HepG2 (cell line): Measurements from ENCODE around the gene CARD19. TPM values are rescaled to one million over a fixed set of nuclear protein-coding genes. Genes with fewer than 3 reads are reported as not detected.

Experiments
- ATAC-seq: fragments of 200-7000 bp; cut with Tn5 transposase; 3 replicates; pipeline ENCODE4 v1.9.1; 2020; ENCODE audit warnings: mild to moderate bottlenecking, moderate library complexity
- BruUV-seq: library from RNA; stranded (reverse); fragments of 400-500 nt; replicated peaks from 2 replicates; lab custom pipeline; 2021; lab: Mats Ljungman, UMichigan
- CTCF ChIA-PET: fragments of 300-600 bp; formaldehyde crosslinking; extraction: SDS; loops from one replicate; lab custom pipeline; 2021; ENCODE audit warnings: low total read pairs, inconsistent platforms, low intra/inter-chr PET ratio; lab: Yijun Ruan, JAX
- POLR2A ChIA-PET: fragments of 350-600 bp; sonication (Branson Sonifier 250); formaldehyde crosslinking; loops from one replicate; lab custom pipeline; 2020; ENCODE audit warnings: antibody characterized with exemption, inconsistent platforms; lab: Yijun Ruan, JAX
- DNase-seq: peaks from one replicate; pipeline ENCODE4 v3.0.0-alpha.2; 2015; ENCODE audit warnings: low spot score
- FAIRE-seq: peaks from 3 replicates; lab custom pipeline; 2011; peaks lifted over from hg19 to GRCh38; lab: Jason Lieb, UNC
- H2AFZ ChIP-seq: one replicate; pipeline ENCODE4 v1.6.1; 2011; ENCODE audit warnings: low read length, inconsistent platforms
- H3K27ac ChIP-seq: fragments of 300-600 bp; 3 replicates; pipeline ENCODE4 v1.8.0; 2011; ENCODE audit warnings: mixed run types, mild to moderate bottlenecking, mixed read lengths, low read length, inconsistent platforms; ENCODE audit not compliant: insufficient read depth; ENCODE audit errors: extremely low read length
- H3K27me3 ChIP-seq, 2 experiments: fragments of 200-600 bp in 1 of 2; 2 replicates in 1 of 2; 3 replicates in 1 of 2; pipeline versions ENCODE4 v1.6.0 to v1.8.0; 2011; ENCODE audit warnings: low read length in 2 of 2, mild to moderate bottlenecking in 2 of 2, moderate library complexity in 2 of 2, inconsistent platforms in 1 of 2; ENCODE audit not compliant: insufficient read depth in 2 of 2, control insufficient read depth in 1 of 2
- H3K36me3 ChIP-seq, 2 experiments: fragments of 200-600 bp in 1 of 2; replicated peaks in 1 of 2; 2 replicates in 1 of 2; 3 replicates in 1 of 2; pipeline versions ENCODE4 v1.5.1 to v1.8.0; 2011; ENCODE audit warnings: low read length in 2 of 2, inconsistent platforms in 1 of 2; ENCODE audit not compliant: insufficient read depth in 2 of 2, control insufficient read depth in 1 of 2
- H3K4me1 ChIP-seq: 2 replicates; pipeline ENCODE4 v1.5.1; 2012; ENCODE audit warnings: low read length, inconsistent platforms; ENCODE audit not compliant: insufficient read depth
- H3K4me2 ChIP-seq: 2 replicates; pipeline ENCODE4 v1.6.0; 2011; ENCODE audit warnings: low read depth, low read length, inconsistent platforms
- H3K4me3 ChIP-seq, 3 experiments: fragments of 200-600 bp in 1 of 3; sonication (generic), shearing (Covaris generic) in 1 of 3; replicated peaks in 1 of 3; 2 replicates each; pipeline ENCODE4 v1.5.1; 2011 to 2016; ENCODE audit warnings: low read length in 3 of 3, inconsistent platforms in 2 of 3, low read depth in 2 of 3, mild to moderate bottlenecking in 2 of 3, control low read depth in 1 of 3, mixed read lengths in 1 of 3; ENCODE audit not compliant: insufficient read depth in 1 of 3
- H3K79me2 ChIP-seq: one replicate; pipeline ENCODE4 v1.6.1; 2011; ENCODE audit warnings: low read length, inconsistent platforms; ENCODE audit not compliant: insufficient read depth
- H3K9ac ChIP-seq: 2 replicates; pipeline ENCODE4 v1.6.0; 2011; ENCODE audit warnings: mild to moderate bottlenecking, low read depth, low read length, inconsistent platforms; ENCODE audit not compliant: insufficient read depth
- H3K9me3 ChIP-seq: 2 replicates; pipeline ENCODE4 v1.5.1; 2012; ENCODE audit warnings: mild to moderate bottlenecking, low read length
- H4K20me1 ChIP-seq: 2 replicates; pipeline ENCODE4 v1.6.0; 2011; ENCODE audit warnings: inconsistent platforms, mild to moderate bottlenecking, low read length, moderate library complexity; ENCODE audit not compliant: insufficient read depth
- DNMT3B ChIP-seq: conservative IDR thresholded peaks from 2 replicates; pipeline ENCODE4 v1.6.1; 2016; ENCODE audit warnings: missing biosample characterization, control low read depth
- IRF2 ChIP-seq: IDR thresholded peaks from 2 replicates; pipeline ENCODE4 v1.6.1; 2018; ENCODE audit warnings: missing genetic modification reagents, missing compliant biosample characterization
- JARID2 ChIP-seq: sonication (generic); formaldehyde crosslinking; IDR thresholded peaks from 2 replicates; pipeline ENCODE4 v1.8.1; 2023; ENCODE audit warnings: missing genetic modification reagents, inconsistent platforms; ENCODE audit not compliant: insufficient replicate concordance
- MYC ChIP-seq: sonication (generic); formaldehyde crosslinking; IDR thresholded peaks from 2 replicates; pipeline ENCODE4 v1.9.0; 2021; ENCODE audit warnings: missing genetic modification reagents, borderline replicate concordance
- SMAD1 ChIP-seq: sonication (generic); formaldehyde crosslinking; IDR thresholded peaks from 2 replicates; pipeline ENCODE4 v1.4.0; 2020; ENCODE audit warnings: missing genetic modification reagents, low read depth, mild to moderate bottlenecking, borderline replicate concordance
- SOX6 ChIP-seq, 2 experiments: fragments of 450-650 bp in 1 of 2; sonication (generic) in 1 of 2; formaldehyde crosslinking in 1 of 2; IDR thresholded peaks; 2 replicates each; pipeline versions ENCODE4 v1.4.0 to v1.6.1; 2017 to 2020; ENCODE audit warnings: antibody characterized with exemption in 1 of 2, mild to moderate bottlenecking in 1 of 2, missing genetic modification reagents in 1 of 2
- ZNF263 ChIP-seq: sonication (generic); formaldehyde crosslinking; IDR thresholded peaks from 2 replicates; pipeline ENCODE4 v1.4.0; 2020; ENCODE audit warnings: missing genetic modification reagents
- ZNF883 ChIP-seq: sonication (generic); formaldehyde crosslinking; IDR thresholded peaks from 2 replicates; pipeline ENCODE4 v1.5.1; 2020; ENCODE audit warnings: mild to moderate bottlenecking, missing genetic modification reagents; ENCODE audit errors: not compliant biosample characterization
- ZSCAN25 ChIP-seq: sonication (generic); formaldehyde crosslinking; IDR thresholded peaks from 2 replicates; pipeline ENCODE4 v1.8.0; 2022; ENCODE audit warnings: mild to moderate bottlenecking, missing genetic modification reagents
- WGBS: methylation state at CpG from one replicate; pipeline ENCODE4 v1.1.6; 2017; ENCODE audit warnings: low lambda C conversion rate; 5-methylcytosine and 5-hydroxymethylcytosine counted together
- in situ Hi-C: cut with HindIII; loops from 2 replicates; pipeline ENCODE4 v1.10.0; 2017; ENCODE audit warnings: low pct_unique_long_range_greater_than_20kb; ENCODE audit not compliant: extremely low pct_ligation_motif_present
- intact Hi-C: fragments of 100-400 bp; cut with micrococcal nuclease; formaldehyde crosslinking; loops from one replicate; pipeline ENCODE4 v1.10.0; 2022; ENCODE audit not compliant: unreplicated experiment
- polyA plus RNA-seq, 8 experiments: library from polyadenylated mRNA; depleted of rRNA in 3 of 8; stranded (reverse) in 7 of 8; unstranded in 1 of 8; fragments of >200 nt; fragmentation: Illumina TruSeq in 4 of 8; extraction: Trizol in 4 of 8; gene quantifications; 2 replicates each; pipeline versions ENCODE4 v1.2.1 to v1.2.3, GENCODE V29; 2011 to 2016; ENCODE audit warnings: low read depth in 4 of 8, missing spikeins in 1 of 8, mixed read lengths in 1 of 8; ENCODE audit not compliant: insufficient read depth in 1 of 8
- total RNA-seq, 5 experiments: library from RNA; depleted of rRNA; stranded (reverse); fragments of >200 nt; fragmentation: Illumina TruSeq; extraction: Trizol; gene quantifications; 2 replicates each; pipeline ENCODE4 v1.2.3, GENCODE V29; 2016; ENCODE audit warnings: low read depth in 1 of 5
- TF ChIP-seq, protein P1 (sequence below): sonication (generic); formaldehyde crosslinking; IDR thresholded peaks from 2 replicates; pipeline ENCODE4 v1.8.1; 2023; ENCODE audit warnings: mild to moderate bottlenecking, missing genetic modification reagents, borderline replicate concordance
- TF ChIP-seq, protein P2 (sequence below): sonication (generic); formaldehyde crosslinking; IDR thresholded peaks from 2 replicates; pipeline ENCODE4 v1.4.0; 2020; ENCODE audit warnings: missing genetic modification reagents, low read depth, mild to moderate bottlenecking, borderline replicate concordance
- TF ChIP-seq, protein P3 (sequence below): sonication (generic); formaldehyde crosslinking; IDR thresholded peaks from 2 replicates; pipeline ENCODE4 v1.9.0; 2022; ENCODE audit warnings: missing genetic modification reagents, mild to moderate bottlenecking, borderline replicate concordance

CARD19 gene
- total and polyA plus RNA-seq, 2 of the 13 experiments (the other 11 are each of a cell fraction or from before 2014, with no cell fraction given): 18.4 to 47.2 TPM

DNA sequence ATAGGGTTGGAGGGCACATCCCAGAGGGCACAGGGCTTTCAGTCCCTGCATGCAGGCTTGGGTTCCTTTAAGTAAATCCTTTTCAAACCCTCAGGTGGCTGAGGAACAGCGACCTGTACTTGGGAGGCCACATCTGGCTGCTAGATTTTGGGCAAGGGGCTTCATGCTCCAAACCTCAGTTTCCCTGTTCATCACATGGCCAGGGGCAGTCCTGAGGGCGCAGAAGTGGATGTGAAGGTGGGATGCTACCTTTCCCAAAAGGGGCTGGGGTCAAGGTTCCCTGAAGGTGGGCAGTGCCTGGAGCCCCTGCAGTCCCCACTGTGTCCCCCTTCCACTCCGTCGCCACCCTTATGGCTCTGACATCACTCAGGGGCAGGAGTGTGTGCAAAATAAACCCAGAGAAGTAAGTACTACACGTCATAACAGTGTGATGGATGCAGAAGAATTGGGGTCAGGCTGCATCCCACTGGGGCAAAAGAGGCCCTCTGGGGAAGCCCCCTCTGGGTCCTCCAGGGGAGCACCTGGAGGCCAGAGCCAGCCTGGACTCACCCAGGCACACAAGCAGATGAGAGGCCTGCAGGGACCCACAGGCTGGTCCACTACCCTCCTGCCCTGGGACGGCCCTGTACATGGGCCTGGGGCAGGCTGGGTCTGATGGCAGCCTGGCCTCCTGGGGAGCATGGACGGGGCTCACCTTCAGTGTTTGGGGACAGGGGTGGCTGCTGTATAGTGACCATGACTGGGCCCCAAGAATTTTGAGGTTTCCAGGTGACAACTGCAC, 1.9 kb upstream of the CARD19 start:
- intact Hi-C loops (no loop called here), in situ Hi-C loops (no loop called here)
- H3K4me3 ChIP-seq: peak overlapping the region in 1 of 3 experiments; percentile 78; a peak in 1 of 6 replicates
- no peaks in the 10 kb centered on the region; the same call in 1 of the 2 replicates for H4K20me1 ChIP-seq
- CTCF ChIA-PET: no interaction called here
- WGBS: 72% methylated on average over 5 of the region's 7 CpGs
- no peaks in the 10 kb centered on the region for H3K9me3 ChIP-seq
- BruUV-seq: no TSS peak
- peaks cover 14% of the 10 kb centered on the region for H3K79me2 ChIP-seq
- H3K27ac ChIP-seq: no peak overlapping the region
- no peak overlapping the region for H3K9ac ChIP-seq
- H2AFZ ChIP-seq: no peak overlapping the region
- H3K4me1 ChIP-seq: peaks cover 78% of the 10 kb centered on the region
- ATAC-seq: no peak
- peaks cover 0 to 5% of the 10 kb centered on the region in 2 experiments; a peak in 1 of 5 replicates for H3K27me3 ChIP-seq
- no peaks in the 10 kb centered on the region for H3K36me3 ChIP-seq
- no peak for FAIRE-seq
- TF ChIP-seq, protein P1, sequence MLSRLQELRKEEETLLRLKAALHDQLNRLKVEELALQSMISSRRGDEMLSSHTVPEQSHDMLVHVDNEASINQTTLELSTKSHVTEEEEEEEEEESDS (CRISPR knock-in tag): no peak
- peak; percentile 62; the same call in 1 of the 2 replicates for TF ChIP-seq ZNF263 (CRISPR knock-in tag)
- TF ChIP-seq, all 625 proteins: peak for 1
- POLR2A ChIA-PET: interaction anchor here (2.3 to 3.4 kb wide), 2 partner anchors 26 to 40 kb away, joined by 9 to 21 read pairs; partner anchors contain the start of gene NINJ1
- peak overlapping the region; percentile 82 for H3K4me2 ChIP-seq
- no peak for DNase-seq

DNA sequence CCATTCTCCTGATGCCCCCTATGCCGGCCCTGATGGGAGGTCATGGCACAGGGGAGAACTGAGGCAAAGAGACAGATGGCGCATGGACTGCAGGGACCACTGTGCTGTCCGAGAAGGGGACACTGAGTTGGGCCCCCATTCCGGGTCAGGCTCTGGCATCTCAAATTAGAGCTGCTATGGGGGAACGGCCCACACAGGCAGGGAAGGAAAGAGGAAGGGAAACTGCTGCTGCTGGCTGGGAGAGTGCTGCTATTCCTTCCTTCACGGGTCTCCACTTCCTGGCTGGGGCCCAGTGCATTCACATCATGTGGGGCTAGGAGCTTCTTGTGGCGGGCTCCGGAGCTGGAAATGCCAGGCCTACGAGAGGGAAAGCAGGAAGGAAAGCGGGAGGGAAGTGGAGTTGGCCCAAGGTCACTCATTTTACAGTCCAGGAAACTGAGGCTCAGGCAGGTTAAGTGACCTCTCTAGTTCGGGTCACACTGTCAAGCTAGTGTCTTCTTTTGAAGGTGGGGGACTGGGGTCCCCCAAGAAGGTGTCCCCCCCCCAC, 1.3 kb upstream of the CARD19 start:
- H3K9me3 ChIP-seq: no peaks in the 10 kb centered on the region
- H3K4me3 ChIP-seq: peak overlapping the region; percentile 61 to 80 (median 78)
- in situ Hi-C loops: no loop called here
- no peaks in the 10 kb centered on the region for H3K36me3 ChIP-seq
- DNase-seq (no peak), FAIRE-seq (no peak), ATAC-seq (no peak)
- no peaks in the 10 kb centered on the region; the same call in 1 of the 2 replicates for H4K20me1 ChIP-seq
- TSS peak; percentile 96 for BruUV-seq
- CTCF ChIA-PET: no interaction called here
- peaks cover 78% of the 10 kb centered on the region for H3K4me1 ChIP-seq
- peak overlapping the region; percentile 79 for H3K9ac ChIP-seq
- H3K27ac ChIP-seq: peak overlapping the region; percentile 73
- H3K4me2 ChIP-seq: peak overlapping the region; percentile 82
- POLR2A ChIA-PET: interaction anchor here (1.0 to 3.4 kb wide), 7 partner anchors 11 to 62 kb away, joined by 3 to 21 read pairs (median 6); partner anchors contain the start of gene NINJ1
- no peaks in the 10 kb centered on the region; a peak in 1 of 5 replicates for H3K27me3 ChIP-seq
- H3K79me2 ChIP-seq: peaks cover 18% of the 10 kb centered on the region
- WGBS: 22% methylated on average over 11 of the region's 11 CpGs
- intact Hi-C loops: loop anchor here (1.0 kb wide), 1 partner anchor 32 kb away; no protein-coding TSS in a partner anchor
- no peak overlapping the region for H2AFZ ChIP-seq
- TF ChIP-seq, protein P2, sequence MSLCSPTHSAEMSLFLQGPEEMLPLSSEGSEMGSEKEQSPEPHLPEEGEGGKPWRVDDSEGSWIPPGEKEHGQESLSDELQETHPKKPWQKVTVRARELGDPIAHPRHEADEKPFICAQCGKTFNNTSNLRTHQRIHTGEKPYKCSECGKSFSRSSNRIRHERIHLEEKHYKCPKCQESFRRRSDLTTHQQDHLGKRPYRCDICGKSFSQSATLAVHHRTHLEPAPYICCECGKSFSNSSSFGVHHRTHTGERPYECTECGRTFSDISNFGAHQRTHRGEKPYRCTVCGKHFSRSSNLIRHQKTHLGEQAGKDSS (CRISPR knock-in tag): no peak
- TF ChIP-seq IRF2 (CRISPR knock-in tag) (no peak), DNMT3B (CRISPR knock-in tag) (0 out of 2 replicates have a peak, but pooled peaks have one; percentile 51), ZSCAN25 (CRISPR knock-in tag) (0 out of 2 replicates have a peak, but pooled peaks have one; percentile 10), MYC (no peak), ZNF883 (CRISPR knock-in tag) (peak; percentile 17), JARID2 (no peak), SOX6 (IDR thresholded peaks at IDR 0.05) (no peak), SOX6 (CRISPR knock-in tag; IDR thresholded peaks at IDR 0.05) (no peak), SMAD1 (no peak)
- TF ChIP-seq, protein P3, sequence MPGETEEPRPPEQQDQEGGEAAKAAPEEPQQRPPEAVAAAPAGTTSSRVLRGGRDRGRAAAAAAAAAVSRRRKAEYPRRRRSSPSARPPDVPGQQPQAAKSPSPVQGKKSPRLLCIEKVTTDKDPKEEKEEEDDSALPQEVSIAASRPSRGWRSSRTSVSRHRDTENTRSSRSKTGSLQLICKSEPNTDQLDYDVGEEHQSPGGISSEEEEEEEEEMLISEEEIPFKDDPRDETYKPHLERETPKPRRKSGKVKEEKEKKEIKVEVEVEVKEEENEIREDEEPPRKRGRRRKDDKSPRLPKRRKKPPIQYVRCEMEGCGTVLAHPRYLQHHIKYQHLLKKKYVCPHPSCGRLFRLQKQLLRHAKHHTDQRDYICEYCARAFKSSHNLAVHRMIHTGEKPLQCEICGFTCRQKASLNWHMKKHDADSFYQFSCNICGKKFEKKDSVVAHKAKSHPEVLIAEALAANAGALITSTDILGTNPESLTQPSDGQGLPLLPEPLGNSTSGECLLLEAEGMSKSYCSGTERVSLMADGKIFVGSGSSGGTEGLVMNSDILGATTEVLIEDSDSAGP: 0 out of 2 replicates have a peak, but pooled peaks have one; percentile 60
